NCI-H1930 (cell line): ENCODE results near the gene AMY2A.
"Not testable (repeated sequence)": the region's sequence is repeated elsewhere in the genome, so short reads cannot be mapped to it uniquely, and the experiment has no call there.

Experiments
- DNase-seq, 2 experiments: peaks; one replicate each; lab custom pipeline; 2025; lab: John Stamatoyannopoulos, UW

AMY2A gene

GRCh38 chr1:103616994-103617477 lies at the start of gene AMY2A:
AMY2A (plus strand) TSS chr1:103617427; CDS start chr1:103617441, 14 bp downstream.
- not testable (repeated sequence) for DNase-seq

- no peak for DNase-seq
Measured at GRCh38 chr1:103569493-103569892, 47.7 kb upstream of the AMY2A start.

GRCh38 chr1:103571289-103571688 lies 45.9 kb upstream of the AMY2A start, which contains the start of gene AMY2B:
AMY2B (plus strand) TSS chr1:103571589; CDS start chr1:103571603, 14 bp downstream.
- DNase-seq: not testable (repeated sequence)

GRCh38 chr1:103576065-103576464 lies 41.2 kb upstream of the AMY2A start:
- DNase-seq: no peak

- not testable (repeated sequence) for DNase-seq
Measured at GRCh38 chr1:103576784-103577183, 40.4 kb upstream of the AMY2A start.

GRCh38 chr1:103582464-103582863 lies 34.8 kb upstream of the AMY2A start:
- no peak for DNase-seq

- DNase-seq: no peak
Measured at GRCh38 chr1:103583887-103584286, 33.3 kb upstream of the AMY2A start.

- no peak for DNase-seq
Measured at GRCh38 chr1:103584537-103584936, 32.7 kb upstream of the AMY2A start.

GRCh38 chr1:103602740-103603139 lies 14.5 kb upstream of the AMY2A start:
- not testable (repeated sequence) for DNase-seq

- no peak for DNase-seq
Measured at GRCh38 chr1:103616362-103616761, 865 bp upstream of the AMY2A start.

- DNase-seq: not testable (repeated sequence)
Measured at GRCh38 chr1:103627436-103627835, 10.2 kb downstream of the AMY2A start.

GRCh38 chr1:103641194-103641593 lies 24.0 kb downstream of the AMY2A start:
- not testable (repeated sequence) for DNase-seq

- DNase-seq: not testable (repeated sequence)
Measured at GRCh38 chr1:103643908-103644307, 26.7 kb downstream of the AMY2A start.

GRCh38 chr1:103650305-103650704 lies 33.1 kb downstream of the AMY2A start:
- DNase-seq: not testable (repeated sequence)

- DNase-seq: not testable (repeated sequence)
Measured at GRCh38 chr1:103650889-103651288, 33.7 kb downstream of the AMY2A start.

- not testable (repeated sequence) for DNase-seq
Measured at GRCh38 chr1:103654133-103654532, 36.9 kb downstream of the AMY2A start.

GRCh38 chr1:103655460-103655859 lies 38.2 kb downstream of the AMY2A start, which contains the start of gene AMY1A:
AMY1A (plus strand) TSS chr1:103655760; CDS start chr1:103656331, 571 bp downstream.
- DNase-seq: not testable (repeated sequence)
